ENCODE measurements around the gene UFSP1.
A peak's percentile ranks its signal among the peaks of the same experiment; 100 is the strongest.
"Not testable (repeated sequence)": the region's sequence is repeated elsewhere in the genome, so short reads cannot be mapped to it uniquely, and the experiment has no call there.

Gene UFSP1

GRCh38 chr7:100888988-100889750 lies at the start of gene UFSP1:
Gene UFSP1 (minus strand): TSS chr7:100889715. CDS start chr7:100889271, 444 bp downstream.
- peak within 1 kb of the TSS; percentile 84 for H3K4me3 ChIP-seq (replicated peaks; ENCODE audit: low read depth, low read length)
- peaks cover 29% of the 10 kb centered on the region for H3K36me3 ChIP-seq (ENCODE audit: control insufficient read depth, insufficient read depth, low read length)
- TF ChIP-seq, protein P1, sequence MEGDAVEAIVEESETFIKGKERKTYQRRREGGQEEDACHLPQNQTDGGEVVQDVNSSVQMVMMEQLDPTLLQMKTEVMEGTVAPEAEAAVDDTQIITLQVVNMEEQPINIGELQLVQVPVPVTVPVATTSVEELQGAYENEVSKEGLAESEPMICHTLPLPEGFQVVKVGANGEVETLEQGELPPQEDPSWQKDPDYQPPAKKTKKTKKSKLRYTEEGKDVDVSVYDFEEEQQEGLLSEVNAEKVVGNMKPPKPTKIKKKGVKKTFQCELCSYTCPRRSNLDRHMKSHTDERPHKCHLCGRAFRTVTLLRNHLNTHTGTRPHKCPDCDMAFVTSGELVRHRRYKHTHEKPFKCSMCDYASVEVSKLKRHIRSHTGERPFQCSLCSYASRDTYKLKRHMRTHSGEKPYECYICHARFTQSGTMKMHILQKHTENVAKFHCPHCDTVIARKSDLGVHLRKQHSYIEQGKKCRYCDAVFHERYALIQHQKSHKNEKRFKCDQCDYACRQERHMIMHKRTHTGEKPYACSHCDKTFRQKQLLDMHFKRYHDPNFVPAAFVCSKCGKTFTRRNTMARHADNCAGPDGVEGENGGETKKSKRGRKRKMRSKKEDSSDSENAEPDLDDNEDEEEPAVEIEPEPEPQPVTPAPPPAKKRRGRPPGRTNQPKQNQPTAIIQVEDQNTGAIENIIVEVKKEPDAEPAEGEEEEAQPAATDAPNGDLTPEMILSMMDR (IDR thresholded peaks at IDR 0.05; ENCODE audit: insufficient read depth, low read length, poor library complexity, severe bottlenecking): no peak

GRCh38 chr7:100936167-100936566 lies 46.7 kb upstream of the UFSP1 start:
- H3K4me3 ChIP-seq (replicated peaks; ENCODE audit: low read depth, low read length); DNase-seq (ENCODE audit: extremely low read depth, insufficient read length); H3K27me3 ChIP-seq (replicated peaks; ENCODE audit: control insufficient read depth, insufficient read depth, low read length): not testable (repeated sequence)

More at GRCh38 chr7:100888988-100889750, at the start of gene UFSP1:
- no peak for DNase-seq (ENCODE audit: extremely low read depth, insufficient read length)
- no peaks in the 10 kb centered on the region for H3K27me3 ChIP-seq (replicated peaks; ENCODE audit: control insufficient read depth, insufficient read depth, low read length)

DNA sequence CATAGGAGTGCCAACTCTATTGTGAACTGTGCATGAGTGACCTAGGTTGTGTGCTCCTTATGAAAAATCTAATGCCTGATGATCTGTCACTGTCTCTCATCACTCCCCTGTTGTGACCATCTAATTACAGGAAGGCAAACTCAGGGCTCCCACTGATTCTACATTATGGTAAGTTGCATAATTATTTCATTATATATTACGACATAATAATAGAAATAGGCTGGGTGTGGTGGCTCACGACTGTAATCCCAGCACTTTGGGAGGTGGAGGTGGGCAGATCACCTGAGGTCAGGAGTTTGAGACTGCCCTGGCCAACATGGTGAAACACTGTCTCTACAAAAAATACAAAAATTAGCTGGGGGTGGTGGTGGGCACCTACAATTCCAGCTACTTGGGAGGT lies 45.9 kb upstream of the UFSP1 start:
- H3K4me3 ChIP-seq (replicated peaks; ENCODE audit: low read depth, low read length); DNase-seq (ENCODE audit: extremely low read depth, insufficient read length); H3K27me3 ChIP-seq (replicated peaks; ENCODE audit: control insufficient read depth, insufficient read depth, low read length); H3K36me3 ChIP-seq (ENCODE audit: control insufficient read depth, insufficient read depth, low read length): not testable (repeated sequence)

More at GRCh38 chr7:100936167-100936566, 46.7 kb upstream of the UFSP1 start:
- not testable (repeated sequence) for H3K36me3 ChIP-seq (ENCODE audit: control insufficient read depth, insufficient read depth, low read length)

DNA sequence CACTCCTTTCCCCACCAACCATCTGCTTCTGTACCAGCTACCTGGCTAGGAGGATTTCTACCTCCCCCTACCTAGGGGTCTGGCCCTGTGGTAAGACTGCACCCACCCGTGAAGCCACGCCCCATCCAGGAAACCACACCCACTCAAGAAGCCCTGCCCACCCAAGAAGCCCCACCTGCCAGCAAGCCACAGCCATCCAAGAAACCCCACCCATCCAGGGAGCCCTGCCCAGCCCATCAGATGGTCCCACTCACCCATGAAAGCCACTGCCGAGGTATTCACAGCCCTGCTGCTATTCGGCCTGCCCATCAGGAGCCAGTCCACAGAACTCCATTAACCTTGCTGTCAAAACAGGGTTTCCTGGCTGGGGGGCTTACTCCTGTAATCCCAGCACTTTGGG lies 44.2 kb upstream of the UFSP1 start:
- Histone ChIP-seq H3K4me3 (replicated peaks; ENCODE audit: low read depth, low read length) (no peak overlapping the region), H3K27me3 (replicated peaks; ENCODE audit: control insufficient read depth, insufficient read depth, low read length) (no peaks in the 10 kb centered on the region), H3K36me3 (ENCODE audit: control insufficient read depth, insufficient read depth, low read length) (no peaks in the 10 kb centered on the region)
- TF ChIP-seq, protein P1 (IDR thresholded peaks at IDR 0.05; ENCODE audit: insufficient read depth, low read length, poor library complexity, severe bottlenecking): no peak
- no peak for DNase-seq (ENCODE audit: extremely low read depth, insufficient read length)

DNA sequence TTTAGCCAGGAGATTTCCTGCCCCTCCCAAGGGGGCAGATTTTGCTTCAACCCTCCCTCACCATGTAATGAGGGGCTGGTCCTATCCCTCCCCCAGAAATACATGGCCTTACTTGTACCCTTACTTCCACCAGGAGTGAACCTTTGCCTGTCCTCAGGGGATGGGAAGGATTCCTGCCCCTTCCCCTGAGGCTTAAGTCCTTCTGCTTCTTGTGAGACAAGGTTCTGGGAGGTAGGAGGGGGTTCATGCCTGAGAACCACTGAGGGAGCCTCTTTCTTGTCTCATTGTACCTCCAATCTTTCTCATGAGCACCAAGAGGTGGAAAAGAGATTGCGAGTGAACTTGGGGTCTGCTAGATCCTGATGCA lies 40.3 kb upstream of the UFSP1 start:
- no peak overlapping the region for H3K4me3 ChIP-seq (replicated peaks; ENCODE audit: low read depth, low read length)
- TF ChIP-seq, protein P1 (IDR thresholded peaks at IDR 0.05; ENCODE audit: insufficient read depth, low read length, poor library complexity, severe bottlenecking): no peak
- no peaks in the 10 kb centered on the region for H3K36me3 ChIP-seq (ENCODE audit: control insufficient read depth, insufficient read depth, low read length)
- H3K27me3 ChIP-seq (replicated peaks; ENCODE audit: control insufficient read depth, insufficient read depth, low read length): no peaks in the 10 kb centered on the region
- no peak for DNase-seq (ENCODE audit: extremely low read depth, insufficient read length)

- not testable (repeated sequence) for H3K4me3 ChIP-seq (replicated peaks; ENCODE audit: low read depth, low read length); H3K27me3 ChIP-seq (replicated peaks; ENCODE audit: control insufficient read depth, insufficient read depth, low read length)
Measured at GRCh38 chr7:100923616-100924015, 34.1 kb upstream of the UFSP1 start.

DNA sequence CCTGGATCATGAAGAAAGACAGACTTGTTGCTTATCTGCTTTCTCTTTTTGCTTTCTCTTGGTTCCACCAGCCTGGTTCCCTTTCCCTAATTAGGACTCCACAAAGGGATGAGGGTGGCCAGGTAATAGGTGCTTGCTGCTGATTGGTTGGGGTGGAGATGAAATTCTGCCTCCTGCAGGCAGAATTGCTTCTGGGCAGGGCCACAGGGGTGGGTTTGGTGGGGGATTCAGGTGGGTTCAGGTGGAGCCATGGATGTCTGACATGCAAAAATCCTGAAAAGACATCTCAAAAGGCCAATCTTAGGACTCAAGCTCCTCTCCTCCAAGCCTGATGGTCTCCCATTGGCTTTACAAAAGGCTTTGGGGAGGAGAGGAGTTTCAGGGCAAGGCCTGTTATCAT lies 31.5 kb upstream of the UFSP1 start:
- TF ChIP-seq, protein P1 (IDR thresholded peaks at IDR 0.05; ENCODE audit: insufficient read depth, low read length, poor library complexity, severe bottlenecking): no peak
- Histone ChIP-seq H3K4me3 (replicated peaks; ENCODE audit: low read depth, low read length) (no peak overlapping the region), H3K36me3 (ENCODE audit: control insufficient read depth, insufficient read depth, low read length) (no peaks in the 10 kb centered on the region), H3K27me3 (replicated peaks; ENCODE audit: control insufficient read depth, insufficient read depth, low read length) (no peaks in the 10 kb centered on the region)
- no peak for DNase-seq (ENCODE audit: extremely low read depth, insufficient read length)

More at GRCh38 chr7:100923616-100924015, 34.1 kb upstream of the UFSP1 start:
- H3K36me3 ChIP-seq (ENCODE audit: control insufficient read depth, insufficient read depth, low read length); DNase-seq (ENCODE audit: extremely low read depth, insufficient read length): not testable (repeated sequence)

DNA sequence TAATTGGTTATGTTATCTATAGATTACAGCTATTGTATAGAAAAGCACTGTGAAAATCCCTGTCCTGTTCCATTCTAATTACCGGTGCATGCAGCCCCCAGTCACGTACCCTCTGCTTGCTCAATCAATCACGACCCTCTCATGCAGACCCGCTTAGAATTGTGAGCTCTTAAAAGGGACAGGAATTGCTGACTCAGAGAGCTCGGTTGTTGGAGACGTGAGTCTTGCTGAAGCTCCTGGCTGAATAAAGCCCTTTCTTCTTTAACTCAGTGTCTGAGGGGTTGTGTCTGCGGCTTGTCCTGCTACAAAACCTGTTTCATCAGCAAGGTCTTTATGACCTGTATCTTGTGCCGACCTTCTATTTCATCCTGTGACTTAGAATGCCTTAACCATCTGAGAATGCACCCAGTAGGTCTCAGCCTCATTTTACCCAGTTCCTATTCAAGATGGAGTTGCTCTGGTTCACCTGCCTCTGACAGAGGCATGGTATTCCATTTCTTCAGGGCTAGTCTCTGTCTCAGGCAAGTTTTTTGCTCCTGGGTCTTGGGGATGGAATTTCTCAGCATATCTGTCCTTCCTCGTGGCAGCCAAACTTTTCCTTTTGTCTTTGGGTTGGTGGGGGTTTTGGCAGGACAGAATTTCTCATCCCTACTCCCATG lies 30.4 kb upstream of the UFSP1 start:
- not testable (repeated sequence) for DNase-seq (ENCODE audit: extremely low read depth, insufficient read length); H3K27me3 ChIP-seq (replicated peaks; ENCODE audit: control insufficient read depth, insufficient read depth, low read length); H3K36me3 ChIP-seq (ENCODE audit: control insufficient read depth, insufficient read depth, low read length); H3K4me3 ChIP-seq (replicated peaks; ENCODE audit: low read depth, low read length)

DNA sequence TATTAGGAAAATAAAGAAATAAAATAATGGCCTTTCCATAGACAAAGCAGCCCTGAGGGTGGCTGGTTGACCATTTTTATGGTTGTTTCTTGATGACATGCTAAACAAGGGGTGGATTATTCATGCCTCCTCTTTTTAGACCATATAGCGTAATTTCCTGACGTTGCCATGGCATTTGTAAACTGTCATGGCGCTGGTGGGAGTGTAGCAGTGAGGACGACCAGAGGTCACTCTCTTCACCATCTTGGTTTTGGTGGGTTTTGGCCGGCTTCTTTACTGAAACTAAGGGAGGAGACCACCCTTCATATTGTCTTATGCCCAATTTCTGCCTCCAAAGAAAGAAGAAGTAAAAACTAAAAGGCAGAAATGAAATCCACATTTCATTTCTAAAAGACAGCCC lies 29.8 kb upstream of the UFSP1 start:
- H3K4me3 ChIP-seq (replicated peaks; ENCODE audit: low read depth, low read length); H3K36me3 ChIP-seq (ENCODE audit: control insufficient read depth, insufficient read depth, low read length); DNase-seq (ENCODE audit: extremely low read depth, insufficient read length); H3K27me3 ChIP-seq (replicated peaks; ENCODE audit: control insufficient read depth, insufficient read depth, low read length): not testable (repeated sequence)

Measured in GM06990 (cell line).